Measurements from ENCODE around the gene ZHX3.

DNA sequence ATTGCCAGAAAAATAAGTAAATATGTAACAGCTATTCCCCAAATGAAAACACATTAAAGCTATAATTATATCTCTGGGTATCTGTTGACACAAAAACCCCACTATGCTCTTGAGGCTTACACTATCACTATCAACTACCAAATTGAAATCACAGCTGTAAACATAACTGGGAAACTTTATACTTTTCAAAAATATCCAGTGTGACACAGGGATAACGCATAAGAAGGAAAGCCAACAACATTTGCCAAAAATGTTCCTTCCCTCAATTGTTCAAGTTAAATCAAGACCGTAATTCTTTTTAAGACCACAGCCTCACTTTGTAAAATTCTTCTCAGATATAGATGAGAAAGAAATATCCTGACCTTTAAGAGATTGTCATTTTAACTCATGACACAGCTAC lies 3.1 kb downstream of the ZHX3 start:
- TF ChIP-seq, protein P1, sequence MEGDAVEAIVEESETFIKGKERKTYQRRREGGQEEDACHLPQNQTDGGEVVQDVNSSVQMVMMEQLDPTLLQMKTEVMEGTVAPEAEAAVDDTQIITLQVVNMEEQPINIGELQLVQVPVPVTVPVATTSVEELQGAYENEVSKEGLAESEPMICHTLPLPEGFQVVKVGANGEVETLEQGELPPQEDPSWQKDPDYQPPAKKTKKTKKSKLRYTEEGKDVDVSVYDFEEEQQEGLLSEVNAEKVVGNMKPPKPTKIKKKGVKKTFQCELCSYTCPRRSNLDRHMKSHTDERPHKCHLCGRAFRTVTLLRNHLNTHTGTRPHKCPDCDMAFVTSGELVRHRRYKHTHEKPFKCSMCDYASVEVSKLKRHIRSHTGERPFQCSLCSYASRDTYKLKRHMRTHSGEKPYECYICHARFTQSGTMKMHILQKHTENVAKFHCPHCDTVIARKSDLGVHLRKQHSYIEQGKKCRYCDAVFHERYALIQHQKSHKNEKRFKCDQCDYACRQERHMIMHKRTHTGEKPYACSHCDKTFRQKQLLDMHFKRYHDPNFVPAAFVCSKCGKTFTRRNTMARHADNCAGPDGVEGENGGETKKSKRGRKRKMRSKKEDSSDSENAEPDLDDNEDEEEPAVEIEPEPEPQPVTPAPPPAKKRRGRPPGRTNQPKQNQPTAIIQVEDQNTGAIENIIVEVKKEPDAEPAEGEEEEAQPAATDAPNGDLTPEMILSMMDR (conservative IDR thresholded peaks at IDR 0.05; ENCODE audit: low read length) = no peak
- TF ChIP-seq EZH2phosphoT487 (IDR thresholded peaks at IDR 0.05; ENCODE audit: borderline replicate concordance) = no peak
